Smooth muscle cell (in vitro differentiated cells): Measurements from ENCODE around the gene PIK3AP1. TPM values are rescaled to one million over a fixed set of nuclear protein-coding genes. Genes with fewer than 3 reads are reported as not detected.

Experiments used
- DNase-seq: peaks from one replicate; lab custom pipeline; 2025; ENCODE audit not compliant: unreplicated experiment; lab: John Stamatoyannopoulos, UW
- H2AFZ ChIP-seq: fragments of 200-600 bp; sonication (generic); 2 replicates; pipeline ENCODE4 v1.6.0; 2016; ENCODE audit warnings: antibody characterized with exemption, low read depth, mild to moderate bottlenecking
- H3F3A ChIP-seq: fragments of 200-600 bp; sonication (generic); 2 replicates; pipeline ENCODE4 v1.6.0; 2017; ENCODE audit warnings: antibody characterized with exemption, low read depth
- H3K27ac ChIP-seq: fragments of 200-600 bp; sonication (generic); 2 replicates; pipeline ENCODE4 v1.5.1; 2016; ENCODE audit warnings: low read depth, mild to moderate bottlenecking
- H3K27me3 ChIP-seq: fragments of 200-600 bp; sonication (generic); 2 replicates; pipeline ENCODE4 v1.6.1; 2016; ENCODE audit warnings: low read depth, mild to moderate bottlenecking
- H3K36me3 ChIP-seq: fragments of 200-600 bp; sonication (generic); 2 replicates; pipeline ENCODE4 v1.5.1; 2016; ENCODE audit warnings: low read depth
- H3K4me1 ChIP-seq: fragments of 200-600 bp; sonication (generic); 2 replicates; pipeline ENCODE4 v1.5.1; 2016; ENCODE audit warnings: low read depth
- H3K4me2 ChIP-seq: fragments of 200-600 bp; sonication (generic); 2 replicates; pipeline ENCODE4 v1.6.0; 2016; ENCODE audit warnings: mild to moderate bottlenecking
- H3K4me3 ChIP-seq: fragments of 200-600 bp; sonication (generic); 2 replicates; pipeline ENCODE4 v1.5.1; 2016; ENCODE audit warnings: mild to moderate bottlenecking
- H3K79me2 ChIP-seq: fragments of 200-600 bp; sonication (generic); 2 replicates; pipeline ENCODE4 v1.6.0; 2016; ENCODE audit warnings: low read depth, mild to moderate bottlenecking
- H3K9ac ChIP-seq: fragments of 200-600 bp; sonication (generic); 2 replicates; pipeline ENCODE4 v1.6.0; 2016; ENCODE audit warnings: low read depth
- H3K9me3 ChIP-seq: fragments of 200-600 bp; sonication (generic); replicated peaks from 2 replicates; pipeline ENCODE4 v1.5.1; 2016; ENCODE audit warnings: low read depth
- H4K20me1 ChIP-seq: fragments of 200-600 bp; sonication (generic); 2 replicates; pipeline ENCODE4 v1.6.0; 2016; ENCODE audit warnings: low read depth
- WGBS: methylation state at CpG from one replicate; pipeline ENCODE4 v1.1.7; 2016; ENCODE audit warnings: low lambda C conversion rate; 5-methylcytosine and 5-hydroxymethylcytosine counted together
- polyA plus RNA-seq: library from polyadenylated mRNA; unstranded; fragments of >200 nt; fragmentation: Nextera tagmentation; extraction: Ambion mirVana; gene quantifications from 2 replicates; pipeline ENCODE4 v1.2.1, GENCODE V29; 2016
- total RNA-seq: library from RNA; depleted of rRNA; stranded (reverse); fragments of >200 nt; gene quantifications from 2 replicates; pipeline ENCODE4 v1.2.3, GENCODE V29; 2014
- TF ChIP-seq, protein P1 (sequence below): fragments of 200-600 bp; sonication (generic); IDR thresholded peaks from 2 replicates; pipeline ENCODE4 v1.5.1; 2017; ENCODE audit warnings: borderline replicate concordance, mild to moderate bottlenecking, antibody characterized with exemption; ENCODE audit not compliant: insufficient read depth, poor library complexity, severe bottlenecking

PIK3AP1 gene
- total and polyA plus RNA-seq, 2 experiments from 2014 or later, result 1.2 TPM; not detected in 1

DNA sequence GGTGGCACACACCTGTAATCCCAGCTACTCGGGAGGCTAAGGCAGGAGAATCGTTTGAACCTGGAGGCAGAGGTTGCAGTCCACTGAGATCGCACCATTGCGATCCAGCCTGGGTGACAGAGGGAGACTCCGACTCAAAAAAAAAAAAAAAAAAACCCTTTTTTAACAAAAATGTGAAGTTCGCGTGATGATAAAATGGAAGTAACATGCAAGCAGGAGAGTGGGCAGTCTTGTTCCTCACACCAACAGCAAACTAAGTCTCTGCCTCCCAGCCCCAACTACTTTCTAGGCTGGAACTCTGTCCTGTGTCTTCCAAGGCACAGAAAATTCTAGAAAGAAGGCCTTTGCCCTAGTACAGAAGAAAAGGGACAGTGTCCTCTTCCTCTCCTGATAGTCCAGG is 11.3 kb downstream of the PIK3AP1 start:
- Histone ChIP-seq H3K4me3 (no peak overlapping the region), H3K79me2 (no peaks in the 10 kb centered on the region), H4K20me1 (no peaks in the 10 kb centered on the region), H3K27ac (no peak overlapping the region), H3K4me2 (no peak overlapping the region), H3K9me3 (no peaks in the 10 kb centered on the region), H3F3A (no peaks in the 10 kb centered on the region), H3K36me3 (no peaks in the 10 kb centered on the region), H3K4me1 (no peaks in the 10 kb centered on the region), H3K9ac (no peak overlapping the region), H3K27me3 (no peaks in the 10 kb centered on the region), H2AFZ (no peak overlapping the region)
- no peak for DNase-seq
- TF ChIP-seq, protein P1, sequence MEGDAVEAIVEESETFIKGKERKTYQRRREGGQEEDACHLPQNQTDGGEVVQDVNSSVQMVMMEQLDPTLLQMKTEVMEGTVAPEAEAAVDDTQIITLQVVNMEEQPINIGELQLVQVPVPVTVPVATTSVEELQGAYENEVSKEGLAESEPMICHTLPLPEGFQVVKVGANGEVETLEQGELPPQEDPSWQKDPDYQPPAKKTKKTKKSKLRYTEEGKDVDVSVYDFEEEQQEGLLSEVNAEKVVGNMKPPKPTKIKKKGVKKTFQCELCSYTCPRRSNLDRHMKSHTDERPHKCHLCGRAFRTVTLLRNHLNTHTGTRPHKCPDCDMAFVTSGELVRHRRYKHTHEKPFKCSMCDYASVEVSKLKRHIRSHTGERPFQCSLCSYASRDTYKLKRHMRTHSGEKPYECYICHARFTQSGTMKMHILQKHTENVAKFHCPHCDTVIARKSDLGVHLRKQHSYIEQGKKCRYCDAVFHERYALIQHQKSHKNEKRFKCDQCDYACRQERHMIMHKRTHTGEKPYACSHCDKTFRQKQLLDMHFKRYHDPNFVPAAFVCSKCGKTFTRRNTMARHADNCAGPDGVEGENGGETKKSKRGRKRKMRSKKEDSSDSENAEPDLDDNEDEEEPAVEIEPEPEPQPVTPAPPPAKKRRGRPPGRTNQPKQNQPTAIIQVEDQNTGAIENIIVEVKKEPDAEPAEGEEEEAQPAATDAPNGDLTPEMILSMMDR, result no peak
- 87% methylated on average over 7 of the region's 7 CpGs for WGBS

DNA sequence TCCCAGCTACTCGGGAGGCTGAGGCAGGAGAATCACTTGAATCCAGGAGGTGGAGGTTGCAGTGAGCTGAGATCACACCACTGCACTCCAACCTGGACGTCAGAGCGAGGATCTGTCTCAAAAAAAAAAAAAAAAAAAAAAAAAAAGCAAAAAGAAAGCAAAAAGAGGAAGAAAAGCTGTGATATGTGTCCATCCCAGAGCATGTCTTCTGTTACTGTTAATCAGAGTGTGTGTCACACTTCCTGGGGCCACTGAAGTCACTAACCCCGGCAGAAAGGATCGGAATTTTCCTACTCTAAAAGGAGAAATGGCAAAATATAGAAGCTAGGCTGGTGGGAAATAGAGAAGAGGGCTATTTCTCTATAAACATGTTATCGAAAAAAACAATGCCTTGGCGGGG is 11.9 kb downstream of the PIK3AP1 start:
- Histone ChIP-seq H3K27ac (no peak overlapping the region), H3K9me3 (no peaks in the 10 kb centered on the region), H3K36me3 (no peaks in the 10 kb centered on the region), H3K4me2 (no peak overlapping the region), H3F3A (no peaks in the 10 kb centered on the region), H4K20me1 (no peaks in the 10 kb centered on the region), H2AFZ (no peak overlapping the region), H3K9ac (no peak overlapping the region), H3K4me3 (no peak overlapping the region), H3K4me1 (no peaks in the 10 kb centered on the region), H3K27me3 (no peaks in the 10 kb centered on the region), H3K79me2 (no peaks in the 10 kb centered on the region)
- TF ChIP-seq, protein P1, result no peak
- 77% methylated on average over 7 of the region's 7 CpGs for WGBS
- DNase-seq, result no peak

DNA sequence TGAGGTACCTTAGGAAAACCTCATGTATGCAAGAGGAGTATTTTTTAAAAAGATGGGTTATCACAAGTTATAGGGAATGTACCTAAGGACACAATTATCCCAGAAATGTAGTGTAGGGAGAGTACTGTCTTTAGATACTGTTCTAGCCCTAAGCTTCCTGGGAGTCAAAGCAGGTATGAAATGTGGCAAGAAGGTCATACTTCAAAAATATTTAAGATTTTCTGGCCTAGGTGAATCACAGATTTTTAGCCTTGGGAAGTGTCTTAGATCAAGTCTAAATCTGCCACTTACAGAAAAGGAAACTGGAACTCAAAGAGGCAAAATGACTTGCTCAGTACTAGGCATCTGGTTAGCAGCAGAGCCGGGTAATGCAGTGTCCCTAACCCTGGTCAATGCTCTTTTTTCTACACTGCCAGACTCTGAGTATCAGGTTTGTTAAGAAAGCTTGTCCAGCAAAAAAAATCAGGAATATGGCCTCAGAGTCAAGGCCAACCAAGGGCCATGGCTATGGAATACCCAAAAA is 13.9 kb downstream of the PIK3AP1 start:
- no peaks in the 10 kb centered on the region for H4K20me1 ChIP-seq
- H3K4me3 ChIP-seq, result no peak overlapping the region
- no peak overlapping the region for H3K27ac ChIP-seq
- no peak for DNase-seq
- TF ChIP-seq, protein P1, result no peak
- H3F3A ChIP-seq, result no peaks in the 10 kb centered on the region
- WGBS, result 91% methylated on average over 1 of the region's 1 CpG
- no peak overlapping the region for H3K9ac ChIP-seq
- no peaks in the 10 kb centered on the region for H3K4me1 ChIP-seq
- no peak overlapping the region for H2AFZ ChIP-seq
- H3K79me2 ChIP-seq, result no peaks in the 10 kb centered on the region
- H3K9me3 ChIP-seq, result no peaks in the 10 kb centered on the region
- no peaks in the 10 kb centered on the region for H3K27me3 ChIP-seq
- no peak overlapping the region for H3K4me2 ChIP-seq
- H3K36me3 ChIP-seq, result no peaks in the 10 kb centered on the region

DNA sequence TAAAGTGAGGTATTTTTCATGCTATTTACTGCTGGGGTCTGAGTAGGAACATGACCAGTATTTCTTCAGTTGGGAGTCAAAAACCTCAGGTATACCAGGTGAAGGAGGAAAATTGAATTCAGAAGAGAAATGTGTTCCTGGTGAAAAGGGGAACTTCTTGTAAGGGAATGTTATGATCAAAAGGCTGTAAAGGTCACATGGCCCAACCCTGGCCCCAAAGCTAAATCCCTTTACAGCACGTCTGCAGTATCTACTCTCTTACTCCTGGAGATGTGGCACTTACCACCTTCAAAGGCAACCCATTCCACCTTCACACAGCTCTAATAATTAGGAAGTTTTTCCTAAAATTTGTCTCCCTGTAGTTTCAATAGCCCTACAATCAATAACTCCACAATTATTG is 15.2 kb downstream of the PIK3AP1 start:
- Histone ChIP-seq H3K4me1 (no peaks in the 10 kb centered on the region), H3K36me3 (no peaks in the 10 kb centered on the region), H3K27me3 (no peaks in the 10 kb centered on the region), H3F3A (no peaks in the 10 kb centered on the region), H2AFZ (no peak overlapping the region), H3K27ac (no peak overlapping the region), H3K4me2 (no peak overlapping the region), H4K20me1 (no peaks in the 10 kb centered on the region), H3K79me2 (no peaks in the 10 kb centered on the region), H3K4me3 (no peak overlapping the region), H3K9ac (no peak overlapping the region), H3K9me3 (no peaks in the 10 kb centered on the region)
- DNase-seq, result no peak
- 44% methylated on average over 1 of the region's 1 CpG for WGBS
- TF ChIP-seq, protein P1, result no peak
